Brain pericyte (primary cell): ENCODE measurements around the gene SPATS2.

Source experiments
- DNase-seq: peaks from one replicate; pipeline ENCODE4 v3.0.0-alpha.2; 2012; ENCODE audit warnings: low read depth, low spot score

SPATS2 gene

GRCh38 chr12:49554266-49554665 is 187.0 kb downstream of the SPATS2 start:
- no peak for DNase-seq

- DNase-seq = no peak
Measured at GRCh38 chr12:49555631-49556390, 188.5 kb downstream of the SPATS2 start.

GRCh38 chr12:49556391-49557186 is 189.3 kb downstream of the SPATS2 start:
- DNase-seq = no peak

- no peak for DNase-seq
Measured at GRCh38 chr12:49557187-49557916, 190.1 kb downstream of the SPATS2 start.

GRCh38 chr12:49557917-49558215 is 190.6 kb downstream of the SPATS2 start:
- DNase-seq = no peak

- no peak for DNase-seq
Measured at GRCh38 chr12:49558526-49558925, 191.3 kb downstream of the SPATS2 start.

GRCh38 chr12:49559011-49559675 is 191.9 kb downstream of the SPATS2 start:
- DNase-seq = no peak

GRCh38 chr12:49560695-49561094 is 193.4 kb downstream of the SPATS2 start:
- no peak for DNase-seq

- no peak for DNase-seq
Measured at GRCh38 chr12:49562233-49562632, 195.0 kb downstream of the SPATS2 start.

- DNase-seq = no peak
Measured at GRCh38 chr12:49562831-49563230, 195.6 kb downstream of the SPATS2 start.

- no peak for DNase-seq
Measured at GRCh38 chr12:49563951-49564685, 196.9 kb downstream of the SPATS2 start.

- DNase-seq = no peak
Measured at GRCh38 chr12:49564686-49565405, 197.6 kb downstream of the SPATS2 start.

- no peak for DNase-seq
Measured at GRCh38 chr12:49565406-49566265, 198.4 kb downstream of the SPATS2 start.

- DNase-seq = no peak
Measured at GRCh38 chr12:49566361-49566760, 199.1 kb downstream of the SPATS2 start.

GRCh38 chr12:49567302-49567610 is 200.0 kb downstream of the SPATS2 start:
- DNase-seq = no peak

GRCh38 chr12:49567611-49568441 is 200.6 kb downstream of the SPATS2 start, which contains the start of gene MCRS1:
Gene MCRS1, minus strand, starts transcription at chr12:49568142. Its CDS starts 1,411 bp downstream, at chr12:49566731.
- DNase-seq = peak; percentile 71

- no peak for DNase-seq
Measured at GRCh38 chr12:49568442-49569162, 201.3 kb downstream of the SPATS2 start.
